DOHH2 (cell line): ENCODE data around the gene CERS6.

Experiments used
- H3F3A ChIP-seq: fragments of 200-600 bp; sonication (generic), shearing (Covaris generic); 2 replicates; pipeline ENCODE4 v1.6.0; 2016; ENCODE audit warnings: antibody characterized with exemption, mild to moderate bottlenecking; ENCODE audit not compliant: control insufficient read depth, insufficient read depth
- H3K27ac ChIP-seq: fragments of 200-600 bp; sonication (generic); 2 replicates; pipeline ENCODE4 v1.5.1; 2014; ENCODE audit warnings: low read depth, mild to moderate bottlenecking, low read length, moderate library complexity
- H3K27me3 ChIP-seq: fragments of 200-600 bp; sonication (generic); 2 replicates; pipeline ENCODE4 v1.6.1; 2014; ENCODE audit warnings: mild to moderate bottlenecking, low read length, mixed read lengths; ENCODE audit not compliant: control insufficient read depth
- H3K36me3 ChIP-seq: fragments of 200-600 bp; sonication (generic); 2 replicates; pipeline ENCODE4 v1.6.1; 2014; ENCODE audit warnings: mild to moderate bottlenecking, low read length, moderate library complexity, mixed read lengths; ENCODE audit not compliant: control insufficient read depth
- H3K4me1 ChIP-seq: fragments of 200-600 bp; sonication (generic); 2 replicates; pipeline ENCODE4 v1.6.1; 2014; ENCODE audit warnings: mild to moderate bottlenecking, low read length, mixed read lengths; ENCODE audit not compliant: control insufficient read depth
- H3K4me2 ChIP-seq: fragments of 200-600 bp; sonication (generic); 2 replicates; pipeline ENCODE4 v1.6.0; 2014; ENCODE audit warnings: mild to moderate bottlenecking, low read length, moderate library complexity
- H3K4me3 ChIP-seq: fragments of 200-600 bp; sonication (generic); 2 replicates; pipeline ENCODE4 v1.5.1; 2014; ENCODE audit warnings: mild to moderate bottlenecking, low read length, mixed read lengths
- H3K79me2 ChIP-seq: fragments of 200-600 bp; sonication (generic); 2 replicates; pipeline ENCODE4 v1.6.1; 2014; ENCODE audit warnings: mild to moderate bottlenecking, low read length, mixed read lengths; ENCODE audit not compliant: control insufficient read depth
- H3K9me2 ChIP-seq: fragments of 200-600 bp; sonication (generic); replicated peaks from 2 replicates; pipeline ENCODE4 v1.6.1; 2014; ENCODE audit warnings: mild to moderate bottlenecking, low read length, mixed read lengths; ENCODE audit not compliant: control insufficient read depth
- H3K9me3 ChIP-seq: fragments of 200-600 bp; sonication (generic); 2 replicates; pipeline ENCODE4 v1.6.1; 2014; ENCODE audit warnings: antibody characterized with exemption, low read length, mixed read lengths; ENCODE audit not compliant: control insufficient read depth, insufficient read depth
- H4K20me1 ChIP-seq: fragments of 200-600 bp; sonication (generic); 2 replicates; pipeline ENCODE4 v1.6.0; 2014; ENCODE audit warnings: low read depth, mild to moderate bottlenecking, antibody characterized with exemption, low read length, moderate library complexity; ENCODE audit not compliant: control insufficient read depth, insufficient read depth
- CTCF ChIP-seq: fragments of 200-600 bp; sonication (generic); IDR thresholded peaks from one replicate; pipeline ENCODE4 v1.5.1; 2014; ENCODE audit warnings: antibody characterized with exemption, mild to moderate bottlenecking, low read depth, low read length; ENCODE audit not compliant: poor library complexity, severe bottlenecking
- EZH2phosphoT487 ChIP-seq: fragments of 200-600 bp; sonication (generic); IDR thresholded peaks from 2 replicates; pipeline ENCODE4 v1.6.1; 2017; ENCODE audit warnings: borderline replicate concordance, mild to moderate bottlenecking, antibody characterized with exemption, low read length, moderate library complexity, mixed read lengths

Gene CERS6

GRCh38 chr2:168773128-168773527 is 317.1 kb downstream of the CERS6 start:
- H3K36me3 ChIP-seq: no peaks in the 10 kb centered on the region
- no peak overlapping the region for H3K4me2 ChIP-seq
- no peak overlapping the region for H3K4me3 ChIP-seq

GRCh38 chr2:168773719-168774521 is 317.8 kb downstream of the CERS6 start:
- H3K9me2 ChIP-seq: no peaks in the 10 kb centered on the region
- H3K4me2 ChIP-seq: no peak overlapping the region
- H3K79me2 ChIP-seq: no peaks in the 10 kb centered on the region
- H3F3A ChIP-seq: no peaks in the 10 kb centered on the region
- no peaks in the 10 kb centered on the region for H3K9me3 ChIP-seq
- H3K27ac ChIP-seq: no peak overlapping the region
- H3K4me1 ChIP-seq: no peaks in the 10 kb centered on the region
- no peak overlapping the region for H3K4me3 ChIP-seq
- peak; percentile 92 for TF ChIP-seq CTCF
- TF ChIP-seq EZH2phosphoT487: no peak
- H3K36me3 ChIP-seq: no peaks in the 10 kb centered on the region
- H3K27me3 ChIP-seq: peaks cover 5% of the 10 kb centered on the region; the same call in 1 of the 2 replicates
- no peaks in the 10 kb centered on the region for H4K20me1 ChIP-seq

More at GRCh38 chr2:168773128-168773527, 317.1 kb downstream of the CERS6 start:
- H3K9me3 ChIP-seq: no peaks in the 10 kb centered on the region
- no peaks in the 10 kb centered on the region for H3K9me2 ChIP-seq
- no peak for TF ChIP-seq CTCF
- no peak for TF ChIP-seq EZH2phosphoT487
- peaks cover 5% of the 10 kb centered on the region; the same call in 1 of the 2 replicates for H3K27me3 ChIP-seq
- H3F3A ChIP-seq: no peaks in the 10 kb centered on the region
- H3K79me2 ChIP-seq: no peaks in the 10 kb centered on the region
- H4K20me1 ChIP-seq: no peaks in the 10 kb centered on the region
- H3K27ac ChIP-seq: no peak overlapping the region
- no peaks in the 10 kb centered on the region for H3K4me1 ChIP-seq

GRCh38 chr2:168775837-168776236 is 319.8 kb downstream of the CERS6 start:
- Histone ChIP-seq H4K20me1 (no peaks in the 10 kb centered on the region), H3K4me1 (no peaks in the 10 kb centered on the region), H3F3A (no peaks in the 10 kb centered on the region), H3K9me2 (no peaks in the 10 kb centered on the region), H3K4me2 (no peak overlapping the region), H3K9me3 (no peaks in the 10 kb centered on the region), H3K79me2 (no peaks in the 10 kb centered on the region), H3K36me3 (no peaks in the 10 kb centered on the region), H3K27ac (no peak overlapping the region), H3K4me3 (no peak overlapping the region), H3K27me3 (peaks cover 5% of the 10 kb centered on the region; the same call in 1 of the 2 replicates)
- TF ChIP-seq EZH2phosphoT487 (no peak), CTCF (no peak)
